ENCODE data around the gene OAT. TPM values are rescaled to one million over a fixed set of nuclear protein-coding genes. Genes with fewer than 3 reads are reported as not detected.
"Not testable (repeated sequence)": the region's sequence is repeated elsewhere in the genome, so short reads cannot be mapped to it uniquely, and the experiment has no call there.

OAT gene
- total RNA-seq, 1 donor from 2014 or later, result 50.9 TPM

DNA sequence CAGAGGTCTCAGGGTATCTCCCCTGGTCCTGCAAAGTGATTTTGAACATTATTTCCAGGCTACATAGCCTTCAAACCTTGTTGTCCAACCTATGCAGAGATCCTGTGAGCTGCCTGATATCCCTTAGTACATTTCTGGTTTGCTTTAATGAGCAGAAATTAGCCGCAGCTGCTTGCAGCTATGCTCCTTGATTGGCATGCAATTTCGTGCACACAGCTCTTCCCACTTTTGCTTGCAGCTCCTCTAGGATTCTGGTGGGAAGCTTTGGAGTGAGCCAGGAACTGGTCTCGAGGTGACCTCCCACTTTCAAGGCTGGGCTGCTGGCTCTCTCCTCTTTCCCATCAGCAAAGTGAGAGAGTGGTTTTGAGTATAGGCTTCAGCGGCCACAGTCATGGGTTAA lies 45.8 kb downstream of the OAT start:
- DNase-seq (ENCODE audit: low read depth), result no peak
- TF ChIP-seq, protein P1, sequence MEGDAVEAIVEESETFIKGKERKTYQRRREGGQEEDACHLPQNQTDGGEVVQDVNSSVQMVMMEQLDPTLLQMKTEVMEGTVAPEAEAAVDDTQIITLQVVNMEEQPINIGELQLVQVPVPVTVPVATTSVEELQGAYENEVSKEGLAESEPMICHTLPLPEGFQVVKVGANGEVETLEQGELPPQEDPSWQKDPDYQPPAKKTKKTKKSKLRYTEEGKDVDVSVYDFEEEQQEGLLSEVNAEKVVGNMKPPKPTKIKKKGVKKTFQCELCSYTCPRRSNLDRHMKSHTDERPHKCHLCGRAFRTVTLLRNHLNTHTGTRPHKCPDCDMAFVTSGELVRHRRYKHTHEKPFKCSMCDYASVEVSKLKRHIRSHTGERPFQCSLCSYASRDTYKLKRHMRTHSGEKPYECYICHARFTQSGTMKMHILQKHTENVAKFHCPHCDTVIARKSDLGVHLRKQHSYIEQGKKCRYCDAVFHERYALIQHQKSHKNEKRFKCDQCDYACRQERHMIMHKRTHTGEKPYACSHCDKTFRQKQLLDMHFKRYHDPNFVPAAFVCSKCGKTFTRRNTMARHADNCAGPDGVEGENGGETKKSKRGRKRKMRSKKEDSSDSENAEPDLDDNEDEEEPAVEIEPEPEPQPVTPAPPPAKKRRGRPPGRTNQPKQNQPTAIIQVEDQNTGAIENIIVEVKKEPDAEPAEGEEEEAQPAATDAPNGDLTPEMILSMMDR (conservative IDR thresholded peaks at IDR 0.05; ENCODE audit: low read depth, low read length), result no peak
- no peak overlapping the region for H3K4me3 ChIP-seq (ENCODE audit: low read depth, low read length)

DNA sequence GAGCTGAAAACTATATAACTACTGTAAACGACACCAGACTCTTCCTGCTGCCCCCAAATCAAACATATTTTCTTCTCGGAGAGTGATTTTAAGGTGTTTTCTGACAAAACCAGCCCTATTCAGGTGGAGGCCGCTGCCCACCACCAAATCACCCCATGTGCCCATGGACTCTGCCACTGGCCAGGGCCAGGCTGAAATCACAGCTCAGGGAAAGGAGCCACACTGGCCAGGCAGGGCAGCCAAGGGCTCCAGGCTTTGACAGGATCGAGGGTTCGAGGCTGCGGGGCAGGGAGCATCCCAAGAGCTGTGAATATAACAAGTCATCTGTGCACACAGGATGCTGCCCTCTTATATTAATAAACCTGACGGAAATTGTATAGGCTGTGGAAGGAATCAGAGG lies 48.3 kb downstream of the OAT start:
- TF ChIP-seq, protein P1 (conservative IDR thresholded peaks at IDR 0.05; ENCODE audit: low read depth, low read length), result no peak
- H3K4me3 ChIP-seq (ENCODE audit: low read depth, low read length), result no peak overlapping the region
- DNase-seq (ENCODE audit: low read depth), result no peak

DNA sequence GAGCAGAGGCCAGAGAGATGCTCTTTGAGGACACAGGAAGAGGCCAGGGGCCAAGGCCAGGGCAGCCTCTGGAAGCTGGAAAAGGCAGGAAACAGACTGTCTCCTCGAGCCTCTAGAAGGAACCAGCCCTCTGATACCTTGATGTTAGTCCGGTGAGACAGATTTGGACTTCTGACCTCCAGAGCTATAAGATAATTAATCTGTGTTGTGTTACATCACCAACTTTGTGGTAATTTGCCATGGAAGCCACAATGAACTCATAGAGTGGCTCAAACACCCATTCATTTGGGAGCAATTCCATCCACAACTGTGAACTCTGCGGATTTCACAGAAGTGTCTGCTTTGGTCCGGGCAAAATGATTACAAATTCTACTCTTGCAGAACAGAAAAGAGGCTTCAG lies 48.7 kb downstream of the OAT start:
- DNase-seq (ENCODE audit: low read depth), result no peak
- TF ChIP-seq, protein P1 (conservative IDR thresholded peaks at IDR 0.05; ENCODE audit: low read depth, low read length), result no peak

DNA sequence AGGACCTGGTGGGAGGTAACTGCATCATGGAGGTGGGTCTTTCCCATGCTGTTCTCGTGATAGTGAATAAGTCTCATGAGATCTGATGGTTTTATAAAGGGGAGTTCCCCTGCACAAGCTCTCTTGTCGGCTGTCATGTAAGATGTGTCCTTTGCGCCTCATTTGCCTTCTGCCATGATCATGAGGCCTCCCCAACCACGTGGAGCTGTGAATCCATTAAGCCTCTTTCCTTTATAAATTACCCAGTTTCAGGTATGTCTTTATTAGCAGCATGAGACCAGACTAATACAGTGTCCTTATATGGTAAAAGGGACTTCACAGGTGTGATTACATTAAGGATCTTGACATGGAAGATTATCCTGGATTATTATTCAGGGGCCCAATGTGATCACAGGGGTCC lies 49.2 kb downstream of the OAT start:
- not testable (repeated sequence) for H3K4me3 ChIP-seq (ENCODE audit: low read depth, low read length); DNase-seq (ENCODE audit: low read depth)

More for the DNA sequence above, 48.7 kb downstream of the OAT start:
- H3K4me3 ChIP-seq (ENCODE audit: low read depth, low read length), result no peak overlapping the region

DNA sequence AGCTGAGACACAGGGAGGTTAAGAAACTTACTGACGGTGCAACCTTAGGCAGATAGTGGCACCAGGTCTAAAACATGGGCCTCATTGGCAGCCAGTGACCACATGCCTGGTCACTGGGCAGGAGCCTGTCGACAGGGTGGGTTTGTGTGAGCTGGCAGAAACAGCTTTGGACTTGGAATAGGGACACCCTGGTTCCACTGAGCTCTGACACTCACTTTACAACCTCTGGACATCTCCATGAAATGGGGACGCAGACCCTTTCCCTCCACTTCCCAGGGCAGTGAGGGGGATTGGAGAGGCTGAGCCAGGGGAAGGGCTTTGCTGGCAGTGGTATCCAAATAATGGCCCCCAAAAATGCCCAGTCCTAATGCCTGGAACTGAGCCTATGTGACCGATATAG lies 49.7 kb downstream of the OAT start:
- TF ChIP-seq, protein P1 (conservative IDR thresholded peaks at IDR 0.05; ENCODE audit: low read depth, low read length), result no peak
- DNase-seq (ENCODE audit: low read depth), result no peak
- H3K4me3 ChIP-seq (ENCODE audit: low read depth, low read length), result no peak overlapping the region

DNA sequence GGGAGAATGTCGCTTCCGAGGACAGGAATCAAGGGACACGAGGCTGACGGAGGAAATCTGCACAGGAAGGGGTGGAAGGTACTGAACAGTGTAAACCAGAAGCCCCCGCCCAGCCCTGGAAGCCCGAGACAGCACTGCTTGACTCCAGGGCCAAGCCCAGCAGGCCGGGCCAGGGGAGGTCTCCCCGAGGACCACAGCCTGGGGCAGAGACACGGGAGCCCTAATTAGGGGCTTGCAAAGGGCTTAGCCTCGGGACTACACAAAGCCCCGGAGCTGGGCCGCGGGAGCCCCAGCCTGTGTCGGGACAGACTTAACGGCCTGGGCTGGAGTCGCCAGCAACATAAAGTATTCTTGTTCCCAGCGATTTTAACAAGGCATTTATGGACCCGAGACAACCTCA lies 50.8 kb downstream of the OAT start:
- no peak for DNase-seq (ENCODE audit: low read depth)
- TF ChIP-seq, protein P1 (conservative IDR thresholded peaks at IDR 0.05; ENCODE audit: low read depth, low read length), result no peak
- no peak overlapping the region for H3K4me3 ChIP-seq (ENCODE audit: low read depth, low read length)

DNA sequence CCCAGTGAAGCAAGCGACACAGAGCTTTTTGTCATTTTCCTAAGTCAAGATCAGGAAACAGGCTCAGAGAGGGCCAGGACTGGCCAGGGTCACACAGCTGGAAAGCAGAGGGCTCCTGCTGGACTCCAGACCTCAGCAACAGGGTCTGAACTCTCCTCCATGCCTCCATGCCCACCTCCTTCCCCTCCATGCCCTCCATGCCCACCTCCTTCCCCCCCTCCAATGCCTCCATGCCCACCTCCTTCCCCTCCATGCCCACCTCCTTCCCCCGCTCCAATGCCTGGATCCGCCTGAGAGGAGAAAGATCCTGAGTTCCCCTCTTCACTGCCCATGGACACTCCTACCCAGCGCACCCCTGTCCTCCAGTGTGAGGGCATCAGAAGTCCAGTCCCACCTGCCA lies 51.3 kb downstream of the OAT start:
- TF ChIP-seq, protein P1 (conservative IDR thresholded peaks at IDR 0.05; ENCODE audit: low read depth, low read length), result no peak
- DNase-seq (ENCODE audit: low read depth), result no peak
- no peak overlapping the region for H3K4me3 ChIP-seq (ENCODE audit: low read depth, low read length)

DNA sequence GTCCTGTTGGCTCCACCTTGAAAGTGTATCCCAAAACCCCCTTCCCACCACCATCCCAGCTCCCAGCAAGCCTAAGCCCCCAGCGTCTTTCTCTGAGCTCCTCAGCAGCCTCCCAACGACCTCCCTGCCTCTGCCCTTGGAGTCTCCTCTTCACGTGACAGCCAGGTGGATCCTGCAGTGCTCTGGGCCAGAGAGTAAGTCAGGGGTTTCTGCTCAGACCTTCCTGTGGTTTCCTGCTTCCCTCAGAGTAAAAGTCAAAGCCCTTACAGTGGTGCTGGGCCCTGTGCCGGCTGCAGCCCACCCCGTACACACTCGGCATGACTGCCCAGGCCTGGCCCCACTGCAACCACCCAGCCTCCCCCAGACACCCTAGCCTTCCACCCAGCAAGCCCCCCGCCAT lies 51.9 kb downstream of the OAT start:
- TF ChIP-seq, protein P1 (conservative IDR thresholded peaks at IDR 0.05; ENCODE audit: low read depth, low read length), result no peak
- no peak for DNase-seq (ENCODE audit: low read depth)
- no peak overlapping the region for H3K4me3 ChIP-seq (ENCODE audit: low read depth, low read length)
